NCI-H2029 (cell line): Measurements from ENCODE around the gene DLG2.
"Not testable (repeated sequence)": the region's sequence is repeated elsewhere in the genome, so short reads cannot be mapped to it uniquely, and the experiment has no call there.

Experiments
- DNase-seq: peaks from one replicate; lab custom pipeline; 2025; lab: John Stamatoyannopoulos, UW

DLG2 gene

DNA sequence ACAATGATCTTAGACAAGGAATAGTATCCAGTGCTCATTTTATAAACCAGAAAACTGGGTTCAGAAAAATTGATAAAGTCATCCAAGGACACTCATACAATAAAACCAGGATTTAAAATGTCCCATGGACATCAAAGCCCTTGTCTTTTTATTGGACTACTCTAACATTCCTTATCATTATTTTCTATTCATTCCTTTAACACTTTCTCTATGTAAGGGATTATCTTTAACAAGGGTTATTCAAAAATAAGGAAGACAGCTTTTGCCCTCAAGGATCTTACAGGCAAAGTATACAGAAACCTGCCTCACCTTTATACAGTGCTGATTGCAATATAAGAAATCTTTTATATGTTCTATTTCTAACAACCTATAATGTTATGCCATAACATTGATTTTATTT is 790.8 kb downstream of the DLG2 start:
- DNase-seq, result no peak

DNA sequence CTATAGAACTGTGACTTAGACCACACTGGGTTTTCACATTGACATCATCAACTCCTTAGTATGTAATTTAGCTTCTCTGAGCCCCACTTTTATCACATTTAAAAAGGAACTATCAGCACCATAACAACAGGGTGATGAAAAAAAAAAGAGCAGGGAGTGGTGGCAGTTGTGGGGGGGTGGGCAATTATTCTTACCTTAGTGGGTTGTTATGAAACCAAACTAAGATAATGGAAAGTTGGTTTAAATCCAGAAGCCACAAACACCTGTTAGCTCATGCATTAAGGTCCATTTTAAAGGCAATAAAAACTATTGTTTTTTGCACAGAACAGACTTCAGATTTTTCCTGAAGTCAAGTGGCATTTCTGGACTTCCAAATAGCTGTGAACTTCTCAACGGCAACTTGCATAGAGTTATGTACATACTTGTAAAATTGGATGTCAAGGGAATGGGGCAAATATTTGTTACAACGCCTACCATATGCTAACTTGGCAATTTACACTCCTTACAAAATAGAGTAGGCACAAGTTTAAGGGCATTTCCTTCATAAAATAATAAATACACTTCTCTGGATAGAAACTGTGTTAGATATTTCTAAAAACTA is 793.6 kb downstream of the DLG2 start:
- no peak for DNase-seq

DNA sequence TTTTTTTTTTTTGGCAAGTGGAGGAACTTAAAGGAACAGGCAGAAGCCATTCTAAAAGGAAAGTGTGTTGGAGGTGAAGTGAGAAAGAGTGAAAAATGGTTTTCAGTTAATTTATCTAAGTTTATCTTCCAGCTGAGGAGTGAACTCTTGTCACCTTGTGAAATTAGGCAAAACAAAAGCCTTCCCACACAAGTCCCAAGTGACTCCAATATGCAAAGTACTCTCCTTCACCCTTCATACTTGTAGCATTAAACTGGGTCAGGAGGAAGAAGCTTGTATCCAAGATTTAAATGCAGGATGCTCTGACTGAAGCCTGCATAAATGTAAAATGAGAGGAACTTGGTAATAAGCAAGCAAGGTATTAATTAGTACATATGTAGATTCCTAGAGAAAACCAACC is 796.8 kb downstream of the DLG2 start:
- no peak for DNase-seq

DNA sequence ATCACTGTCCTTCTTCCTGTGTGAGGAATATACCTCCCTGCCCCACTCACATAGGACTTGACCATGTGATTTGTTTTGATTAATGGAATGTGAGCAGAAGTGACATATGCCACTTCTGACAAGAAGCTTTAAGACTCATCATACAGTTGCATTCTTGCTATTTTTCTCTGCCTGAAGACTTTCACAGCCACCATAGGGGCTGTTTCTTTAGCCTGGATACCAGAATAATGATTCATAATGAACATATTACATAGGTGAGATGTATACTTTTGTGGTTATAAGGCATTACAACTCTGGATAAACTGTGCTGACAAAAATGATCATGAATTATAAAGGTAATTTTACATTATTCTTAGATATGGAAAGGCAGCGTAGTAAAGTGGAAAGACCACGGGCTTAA is 798.0 kb downstream of the DLG2 start:
- no peak for DNase-seq

DNA sequence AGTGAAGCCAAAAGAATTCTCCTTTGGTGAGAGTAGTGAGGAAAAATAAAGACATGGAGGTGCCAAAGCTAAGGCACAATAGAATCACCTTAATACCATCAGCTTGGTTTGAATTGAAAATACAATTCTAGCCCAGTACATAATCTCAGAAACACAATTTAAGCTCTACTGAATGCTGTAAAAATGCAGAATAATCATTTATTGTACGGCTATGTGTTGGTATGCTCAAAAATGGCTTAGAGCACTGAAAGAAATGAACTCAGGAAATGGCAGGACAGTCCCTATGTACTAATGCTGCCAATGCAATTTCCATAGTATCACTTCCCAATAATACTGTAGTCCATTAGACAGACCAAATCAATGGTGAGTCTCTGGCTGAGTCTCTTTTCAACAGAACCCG is 798.5 kb downstream of the DLG2 start:
- DNase-seq, result no peak

DNA sequence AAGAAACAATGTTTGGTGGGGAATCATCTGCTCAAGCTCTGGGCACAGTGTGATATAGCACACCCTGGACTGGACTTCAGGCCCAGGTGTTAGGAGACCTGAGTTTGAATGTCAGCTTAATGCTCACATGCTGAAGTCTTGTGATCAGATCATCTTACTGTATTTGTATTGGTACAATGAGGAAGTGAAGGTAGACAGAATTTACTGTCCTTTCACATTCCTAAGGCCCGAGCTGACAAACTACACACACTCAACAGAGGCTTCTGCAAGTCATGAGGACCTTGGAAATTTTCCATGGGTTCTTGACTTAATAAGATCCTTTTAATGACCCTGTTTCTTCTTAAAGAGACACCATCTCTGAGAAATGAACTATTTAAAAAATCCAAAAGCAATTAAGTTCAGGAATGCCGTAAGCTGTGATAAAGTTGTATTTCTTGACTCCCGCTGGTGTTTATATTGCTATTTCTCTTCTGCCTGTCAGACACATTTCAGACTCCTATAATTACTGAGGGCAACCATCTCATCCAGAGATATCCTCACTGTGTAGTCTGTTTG is 802.0 kb downstream of the DLG2 start:
- DNase-seq, result peak; percentile 14

DNA sequence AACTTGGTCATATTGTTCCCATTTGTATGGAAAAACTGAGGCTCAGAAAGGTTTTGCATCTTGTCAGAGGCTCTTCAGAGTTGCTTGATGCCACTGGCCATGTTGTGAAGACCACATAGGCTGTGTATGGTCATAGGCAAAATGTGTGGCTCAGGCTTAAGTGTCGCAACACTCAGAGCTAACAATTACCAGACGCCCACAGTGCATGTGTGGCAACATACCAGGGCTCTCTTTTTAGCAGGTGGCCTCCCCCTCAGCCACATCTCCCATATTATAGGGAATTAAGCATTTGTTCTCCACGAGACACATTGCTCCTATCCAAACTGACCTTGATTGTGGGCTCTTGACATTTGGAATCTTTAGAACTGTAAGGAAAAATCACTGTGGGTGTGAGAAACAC is 802.5 kb downstream of the DLG2 start:
- DNase-seq, result no peak

DNA sequence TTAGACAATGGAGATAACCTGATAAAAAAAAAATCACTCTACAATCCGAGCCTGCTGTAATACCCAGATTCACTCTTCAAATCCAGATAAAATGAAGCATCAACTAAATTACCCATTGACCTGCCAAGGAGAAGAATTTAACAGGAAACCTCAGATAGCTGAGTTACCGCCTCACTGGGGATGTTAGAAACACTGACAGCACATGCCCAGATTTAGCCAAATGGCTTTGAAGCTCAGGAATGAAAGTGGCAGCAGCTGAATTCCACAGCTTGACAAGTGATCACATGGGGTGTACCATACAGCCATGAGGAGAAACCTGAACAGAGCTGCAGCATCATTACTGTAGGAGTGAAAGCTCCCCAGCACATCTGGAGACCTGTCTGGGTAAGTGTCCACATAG is 807.6 kb downstream of the DLG2 start:
- DNase-seq, result no peak

DNA sequence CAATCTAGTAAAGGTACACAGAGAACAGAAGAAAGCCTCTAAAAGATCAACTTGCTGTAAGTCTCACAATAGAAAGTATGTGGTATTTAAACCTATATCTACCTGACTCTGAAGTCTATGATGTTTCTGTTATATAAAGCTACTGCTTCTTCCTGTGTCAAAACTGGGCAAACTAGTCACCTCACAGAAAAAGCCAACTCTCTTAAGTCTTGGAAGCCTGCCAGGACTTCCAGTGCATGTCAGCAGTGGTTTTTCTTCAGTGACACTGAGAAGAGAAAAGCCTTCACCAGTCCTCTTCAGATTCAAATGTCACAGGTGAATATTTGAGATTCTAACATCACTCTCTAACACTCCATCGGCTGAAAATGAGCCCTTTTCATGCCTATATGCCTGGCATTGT is 808.0 kb downstream of the DLG2 start:
- DNase-seq, result peak; percentile 1

DNA sequence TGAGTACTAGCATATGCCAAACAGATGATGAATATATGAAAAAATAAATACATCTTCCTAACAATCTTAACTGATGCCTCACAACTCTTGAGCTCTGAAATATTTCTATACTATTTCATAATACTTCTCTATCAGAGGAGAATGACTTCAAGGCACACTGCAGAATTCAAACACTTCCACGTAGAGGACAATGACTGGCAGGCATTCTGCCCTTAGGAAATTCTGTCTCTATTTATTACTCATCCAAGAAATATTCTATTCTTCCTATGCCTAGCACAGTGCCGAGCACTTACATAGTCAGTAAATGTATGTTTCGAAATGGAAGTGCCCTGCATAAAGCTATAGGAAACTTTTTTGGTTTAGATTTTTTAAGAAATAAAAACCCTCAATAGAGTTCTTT is 809.1 kb downstream of the DLG2 start:
- DNase-seq, result no peak

DNA sequence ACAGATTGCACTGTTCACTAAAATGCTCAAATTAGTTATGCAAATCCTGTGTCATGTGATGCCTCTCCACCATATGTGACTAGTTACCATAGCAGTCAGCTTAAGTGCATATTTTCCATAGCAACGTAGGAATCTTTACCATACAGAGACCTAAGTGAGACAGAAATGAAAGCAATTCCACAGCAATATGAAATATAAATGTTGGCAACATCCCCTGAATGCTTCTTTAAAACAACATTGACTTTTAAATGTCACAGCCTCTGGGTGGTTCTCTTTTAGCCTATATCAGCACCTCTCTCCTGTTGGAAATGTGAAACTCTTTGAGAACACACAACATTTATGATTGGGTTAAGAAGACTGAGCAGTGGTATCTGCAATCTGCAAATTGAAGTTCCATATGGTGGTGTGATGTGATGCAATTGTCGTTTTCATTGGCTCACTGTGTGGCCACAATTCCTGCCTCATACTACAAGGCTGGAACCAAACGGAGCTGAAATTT is 814.6 kb downstream of the DLG2 start:
- DNase-seq, result no peak

DNA sequence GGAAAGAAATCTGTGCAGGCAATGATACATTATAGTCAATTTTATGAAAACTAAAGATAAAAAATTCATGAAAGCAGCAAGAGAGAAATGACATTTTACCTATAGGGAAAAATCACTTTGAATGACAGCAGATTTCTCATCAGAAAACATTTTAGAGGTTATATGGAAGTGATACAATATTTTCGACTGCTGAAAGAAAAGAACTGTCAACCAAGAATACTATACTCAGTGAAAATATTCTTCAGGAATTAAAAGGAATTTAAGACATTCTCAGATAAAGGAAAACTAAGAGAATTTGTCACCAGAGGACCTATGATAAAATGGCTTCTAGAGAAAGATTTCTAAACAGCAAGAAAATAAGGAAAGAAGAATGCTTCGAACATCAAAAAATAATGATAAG is 820.8 kb downstream of the DLG2 start:
- no peak for DNase-seq

DNA sequence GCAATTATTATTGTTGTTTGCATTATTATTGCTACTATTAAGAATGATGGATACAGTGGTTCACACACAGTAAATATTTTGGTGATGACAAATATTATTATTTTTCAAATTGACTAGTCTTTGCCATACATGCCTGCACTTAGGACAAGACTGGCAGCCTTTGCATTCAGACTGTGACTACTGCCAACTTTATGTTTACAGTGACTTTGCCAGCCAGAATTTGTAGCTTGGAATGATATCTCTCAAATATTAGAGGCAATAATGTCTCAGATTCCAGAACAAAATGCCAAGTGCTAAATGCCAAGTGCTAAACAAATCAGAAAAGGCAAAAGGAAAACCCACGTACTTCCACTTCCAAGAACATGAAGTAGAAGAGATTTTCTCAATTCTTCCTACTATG is 823.1 kb downstream of the DLG2 start:
- no peak for DNase-seq

DNA sequence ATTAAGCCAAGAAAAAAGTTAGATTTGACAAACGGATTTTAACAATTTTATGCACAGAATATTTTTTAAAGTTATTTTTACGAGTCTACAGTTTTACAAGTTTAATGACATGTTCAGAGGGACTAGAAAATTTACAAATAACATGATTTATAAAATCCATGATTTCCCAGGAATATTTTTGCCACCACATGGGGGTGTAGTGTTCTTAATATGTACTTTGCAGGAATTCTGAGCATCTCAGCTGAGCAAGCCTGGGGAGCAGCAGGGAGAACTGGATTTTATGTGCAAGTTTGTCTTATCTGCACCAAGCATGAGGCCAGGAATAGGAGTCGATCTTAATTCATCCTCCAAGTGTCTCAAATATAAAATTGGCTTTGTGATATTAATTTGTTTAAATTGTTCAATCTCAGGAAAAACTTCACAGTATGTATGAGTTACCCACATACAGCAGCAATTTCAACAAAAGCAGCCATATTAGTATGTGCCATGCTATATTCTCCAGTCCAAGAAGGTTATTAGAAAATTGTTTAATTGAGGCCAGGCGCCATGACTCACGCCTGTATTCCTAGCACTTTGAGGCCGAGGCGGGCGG is 826.3 kb downstream of the DLG2 start:
- DNase-seq, result no peak

DNA sequence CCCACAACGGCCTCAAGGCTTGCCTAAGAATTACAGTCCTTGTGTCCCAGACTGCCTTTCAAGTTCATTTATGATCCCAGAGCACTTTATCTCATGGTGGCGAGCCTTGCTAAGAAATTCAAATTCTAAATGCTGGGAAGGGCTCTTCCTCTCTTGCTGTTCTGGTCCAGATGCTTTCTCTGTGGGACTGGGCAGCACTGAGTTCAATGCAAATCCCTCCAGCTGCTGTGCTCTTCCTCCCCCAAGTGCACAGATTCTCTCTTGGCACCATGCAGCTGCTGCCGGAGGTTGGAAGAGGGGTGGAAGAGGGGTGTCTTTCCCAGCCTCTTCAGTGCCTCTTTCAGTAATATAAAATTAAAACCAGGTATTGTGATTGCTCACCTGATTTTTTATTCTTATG is 828.0 kb downstream of the DLG2 start:
- DNase-seq, result no peak

DNA sequence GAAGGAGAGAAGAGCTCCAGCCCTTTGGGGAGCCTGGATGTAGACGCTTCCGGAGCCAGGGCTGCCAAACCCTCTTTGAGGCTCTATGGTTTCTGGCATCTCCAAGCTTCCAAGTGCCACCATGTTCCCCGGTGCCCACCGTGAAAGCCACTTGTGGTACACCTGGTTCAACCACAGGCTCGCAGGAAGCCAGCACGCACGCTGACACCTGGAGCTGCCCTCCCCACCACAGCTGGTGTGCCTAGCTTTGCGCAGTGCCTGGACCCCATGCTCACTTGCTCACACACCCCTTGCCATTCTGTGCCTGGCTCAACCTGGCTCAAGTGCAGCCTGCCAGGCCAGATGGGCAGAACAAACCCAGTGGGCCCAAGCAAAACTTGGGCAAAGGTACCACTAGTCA is 831.4 kb downstream of the DLG2 start:
- DNase-seq, result no peak

DNA sequence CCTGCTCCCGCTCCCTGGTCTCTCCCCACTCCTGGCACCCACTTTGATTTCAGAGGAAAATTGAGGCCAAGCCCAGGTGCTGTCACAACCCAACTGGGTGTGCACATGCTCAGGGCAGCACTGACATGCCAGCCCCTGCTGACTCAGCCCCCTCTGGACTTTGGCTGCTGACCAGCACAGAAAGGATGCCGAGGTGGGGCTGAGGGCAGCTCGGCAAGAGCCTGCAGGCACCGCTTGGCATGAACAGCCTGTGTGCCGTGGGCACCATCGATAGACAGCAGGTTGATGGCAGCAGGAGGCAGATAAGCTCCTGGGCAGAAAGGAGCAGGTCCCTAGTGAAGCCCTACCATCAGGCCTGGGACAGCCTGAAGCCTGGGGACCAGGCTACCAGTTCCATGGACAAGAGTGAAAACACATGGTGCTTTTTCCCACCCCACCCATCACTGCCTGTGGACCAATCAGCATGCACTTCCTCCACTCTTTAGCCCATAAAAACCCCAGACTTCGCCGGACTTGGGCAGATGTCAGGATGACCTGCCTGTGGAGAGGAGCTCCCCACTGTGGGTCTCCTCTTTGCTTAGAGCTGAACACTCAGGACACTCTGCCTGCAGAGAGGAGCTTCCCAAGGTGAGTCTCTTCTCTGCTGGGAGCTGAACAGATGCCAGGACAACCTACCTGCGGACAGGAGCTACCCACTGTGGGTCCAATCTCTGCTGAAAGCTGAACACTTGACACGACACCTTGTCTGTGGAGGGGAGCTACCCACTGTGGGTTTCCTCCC is 832.3 kb downstream of the DLG2 start:
- DNase-seq, result no peak

DNA sequence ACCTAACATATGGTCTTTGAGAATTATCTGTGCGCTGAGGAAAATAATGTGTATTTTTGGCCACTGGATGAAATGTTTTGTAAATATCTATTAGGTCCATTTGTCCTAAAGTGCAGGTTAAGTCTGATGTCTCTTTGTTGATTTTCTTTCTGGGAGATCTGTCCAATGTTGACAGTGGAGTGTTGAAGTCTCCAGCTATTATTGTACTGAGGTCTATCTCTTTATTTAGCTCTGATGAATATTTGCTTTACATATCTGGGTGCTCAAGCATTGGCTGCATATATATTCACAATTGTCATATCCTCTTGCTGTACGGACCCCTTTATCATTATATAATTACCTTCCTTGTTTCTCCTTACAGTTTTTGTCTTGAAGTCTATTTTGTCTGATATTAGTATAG is 833.8 kb downstream of the DLG2 start:
- no peak for DNase-seq

DNA sequence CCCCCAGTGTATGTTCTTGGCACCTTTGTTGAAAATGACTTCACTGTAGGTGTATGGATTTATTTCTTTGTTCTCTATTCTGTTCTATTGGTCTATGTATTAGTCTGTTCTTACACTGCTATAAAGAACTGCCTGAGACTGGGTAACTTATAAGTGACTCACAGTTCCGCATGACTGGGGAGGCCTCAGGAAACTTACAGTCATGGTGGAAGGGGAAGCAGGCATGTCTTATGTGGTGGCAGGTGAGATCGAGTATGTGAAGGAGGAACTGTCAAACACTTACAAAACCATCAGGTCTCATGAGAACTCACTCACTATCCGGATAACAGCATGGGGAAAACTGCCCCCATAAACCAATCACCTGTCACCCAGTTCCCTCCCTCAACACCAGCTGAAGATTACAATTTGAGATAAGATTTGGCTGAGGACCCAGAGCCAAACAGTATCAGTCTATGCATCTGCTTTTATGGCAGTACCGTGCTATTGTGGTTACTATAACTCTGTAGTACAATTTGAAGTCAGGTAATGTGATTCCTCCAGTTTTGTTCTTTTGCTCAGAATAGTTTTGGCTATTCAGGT is 836.2 kb downstream of the DLG2 start:
- DNase-seq, result no peak

DNA sequence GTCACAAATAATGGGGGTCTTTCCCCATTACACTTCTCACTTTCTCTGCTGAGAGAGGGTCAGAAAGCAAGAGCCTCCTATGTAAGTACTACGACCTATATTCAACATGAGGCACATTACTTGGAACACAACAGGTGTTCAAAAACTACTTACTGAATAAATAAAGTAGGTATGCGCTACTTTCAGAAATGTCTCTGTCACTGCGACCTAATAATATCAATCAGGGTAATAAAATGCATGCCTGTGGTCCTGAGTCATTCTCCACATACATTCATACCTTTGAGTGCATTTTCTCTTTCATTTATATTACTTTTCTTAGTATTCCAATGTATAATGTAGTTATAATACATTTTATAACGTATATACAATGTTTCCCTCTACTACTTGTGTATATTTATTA is 838.9 kb downstream of the DLG2 start:
- no peak for DNase-seq

DNA sequence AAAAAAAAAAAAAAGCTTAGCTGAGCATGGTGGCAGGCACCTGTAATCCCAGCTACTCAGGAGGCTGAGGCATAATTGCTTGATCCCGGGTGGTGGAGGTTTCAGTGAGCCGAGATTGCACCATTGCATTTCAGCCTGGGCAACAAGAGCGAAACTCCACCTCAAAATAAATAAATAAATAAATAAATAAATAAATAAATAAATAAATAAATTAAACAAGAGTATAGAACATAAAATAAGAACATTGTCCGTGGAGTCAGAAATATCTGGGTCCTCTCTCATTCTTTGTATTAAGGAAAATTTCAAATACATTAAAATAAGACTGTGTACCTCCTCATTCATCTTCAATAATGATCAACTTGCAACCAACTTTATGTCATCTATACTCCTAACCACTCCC is 843.0 kb downstream of the DLG2 start:
- DNase-seq, result not testable (repeated sequence)

DNA sequence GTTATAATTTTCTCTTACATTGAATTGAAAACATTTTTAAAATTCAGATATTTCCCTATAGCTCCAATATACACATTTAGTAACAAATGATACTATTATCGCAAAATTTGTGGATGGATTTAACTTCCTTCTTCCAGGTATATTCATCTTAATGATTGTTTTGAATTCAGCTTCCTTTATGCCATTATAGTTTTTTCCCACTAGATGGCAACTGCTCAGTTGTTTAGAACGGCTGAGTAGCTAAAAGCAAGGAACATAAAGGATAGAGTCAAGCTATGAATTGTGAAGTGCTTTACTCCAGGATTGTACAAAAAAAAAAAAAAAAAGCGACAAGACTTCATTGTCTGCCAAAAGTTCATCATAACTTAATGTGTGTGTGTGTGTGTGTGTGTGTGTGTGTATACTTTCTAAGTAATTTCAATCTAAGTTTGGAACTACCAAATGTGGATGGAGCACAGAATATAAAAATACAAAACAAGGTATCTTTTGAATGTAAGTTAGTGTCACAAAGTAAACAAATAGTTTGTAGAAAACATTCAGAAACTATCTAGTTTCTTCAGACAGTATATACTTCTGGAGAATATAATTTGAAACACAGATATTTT is 846.4 kb downstream of the DLG2 start:
- peak; percentile 26 for DNase-seq
